ENCODE data around the gene PLCL1. TPM values are rescaled to one million over a fixed set of nuclear protein-coding genes. Genes with fewer than 3 reads are reported as not detected.

PLCL1 gene
- total RNA-seq, 1 experiment from 2014 or later: 0.07 TPM

- intact Hi-C loops (cut with micrococcal nuclease): no loop called here
- Histone ChIP-seq H3K27ac (ENCODE audit: low read depth, low read length) (no peak overlapping the region), H3K79me2 (ENCODE audit: insufficient read depth, low read length) (no peaks in the 10 kb centered on the region), H3K4me2 (ENCODE audit: low read length) (no peak overlapping the region), H2AFZ (ENCODE audit: low read depth, low read length, poor library complexity, severe bottlenecking) (no peak overlapping the region), H3K4me1 (ENCODE audit: control insufficient read depth in 1 of 2, insufficient read depth in 2 of 2, low read length in 2 of 2) (no peaks in the 10 kb centered on the region), H3K4me3 (replicated peaks in 1 of 2; ENCODE audit: low read depth in 1 of 2, low read length in 2 of 2) (no peak overlapping the region), H3K27me3 (ENCODE audit: insufficient read depth, low read length) (peaks cover 11% of the 10 kb centered on the region; the same call in 1 of the 2 replicates), H4K20me1 (ENCODE audit: insufficient read depth) (no peaks in the 10 kb centered on the region), H3K9me3 (ENCODE audit: control insufficient read depth in 1 of 2, insufficient read depth in 1 of 2, low read depth in 1 of 2, low read length in 2 of 2) (no peaks in the 10 kb centered on the region), H3K36me3 (ENCODE audit: control insufficient read depth in 1 of 2, insufficient read depth in 2 of 2, low read length in 2 of 2) (no peaks in the 10 kb centered on the region), H3K9me2 (ENCODE audit: insufficient read depth) (no peaks in the 10 kb centered on the region), H3K9ac (ENCODE audit: low read length) (no peak overlapping the region)
- ChIA-PET RAD21 (ENCODE audit: low non-redundant PET in 1 of 2, low total read pairs in 2 of 2, uncharacterized antibody in 2 of 2, unreplicated experiment in 2 of 2) (no interaction called here), CTCF (no interaction called here), POLR2A (no interaction called here)
- no peak for ATAC-seq
- BruUV-seq (replicated peaks): no TSS peak
- no peak for DNase-seq (ENCODE audit: low read depth, low spot score)
- TF ChIP-seq CBX3 (IDR thresholded peaks at IDR 0.05; ENCODE audit: low read depth) (no peak), ZNF274 (IDR thresholded peaks at IDR 0.05; ENCODE audit: low read depth, low read length) (no peak), ATF3 (IDR thresholded peaks at IDR 0.05) (no peak), FOSL1 (IDR thresholded peaks at IDR 0.05; ENCODE audit: low read depth) (no peak)
Observed at GRCh38 chr2:197798187-197798586, 6.2 kb upstream of the PLCL1 start.

- TF ChIP-seq REST (IDR thresholded peaks at IDR 0.05; ENCODE audit: low read depth): no peak
- no peak for TF ChIP-seq POLR2AphosphoS5 (IDR thresholded peaks at IDR 0.05; ENCODE audit: low read depth, low read length)
- ChIA-PET CTCF (no interaction called here), POLR2A (no interaction called here), RAD21 (ENCODE audit: low non-redundant PET in 1 of 2, low total read pairs in 2 of 2, uncharacterized antibody in 2 of 2, unreplicated experiment in 2 of 2) (interaction anchor here in 1 of 2 experiments (0.7 kb wide), 1 partner anchor 328 kb away, joined by 3 read pairs; no protein-coding TSS in a partner anchor)
- H3K27me3 ChIP-seq (ENCODE audit: insufficient read depth, low read length): peaks cover 12% of the 10 kb centered on the region; the same call in 1 of the 2 replicates
- H3K27ac ChIP-seq (ENCODE audit: low read depth, low read length): no peak overlapping the region
- no peak overlapping the region for H3K9ac ChIP-seq (ENCODE audit: low read length)
- peaks cover 0 to under 1% of the 10 kb centered on the region in 2 experiments; a peak in 1 of 4 replicates for H3K4me1 ChIP-seq (ENCODE audit: control insufficient read depth in 1 of 2, insufficient read depth in 2 of 2, low read length in 2 of 2)
- H3K79me2 ChIP-seq (ENCODE audit: insufficient read depth, low read length): no peaks in the 10 kb centered on the region
- DNase-seq (ENCODE audit: low read depth, low spot score): no peak
- no peaks in the 10 kb centered on the region for H3K9me2 ChIP-seq (ENCODE audit: insufficient read depth)
- H3K9me3 ChIP-seq (ENCODE audit: control insufficient read depth in 1 of 2, insufficient read depth in 1 of 2, low read depth in 1 of 2, low read length in 2 of 2): no peaks in the 10 kb centered on the region
- H2AFZ ChIP-seq (ENCODE audit: low read depth, low read length, poor library complexity, severe bottlenecking): no peak overlapping the region
- no peak overlapping the region for H3K4me3 ChIP-seq (replicated peaks in 1 of 2; ENCODE audit: low read depth in 1 of 2, low read length in 2 of 2)
- H3K36me3 ChIP-seq (ENCODE audit: control insufficient read depth in 1 of 2, insufficient read depth in 2 of 2, low read length in 2 of 2): no peaks in the 10 kb centered on the region
- intact Hi-C loops (cut with micrococcal nuclease): no loop called here
- H3K4me2 ChIP-seq (ENCODE audit: low read length): no peak overlapping the region
- no peak for ATAC-seq
- BruUV-seq (replicated peaks): no TSS peak
- H4K20me1 ChIP-seq (ENCODE audit: insufficient read depth): no peaks in the 10 kb centered on the region
Observed at GRCh38 chr2:197799068-197799467, 5.3 kb upstream of the PLCL1 start.

Data from HCT116 (cell line).